Measurements from ENCODE around the gene SNRPB. TPM values are rescaled to one million over a fixed set of nuclear protein-coding genes. Genes with fewer than 3 reads are reported as not detected.

SNRPB gene
- total and polyA plus RNA-seq, 2 of the 13 experiments (the other 11 are each of a cell fraction or from before 2014, with no cell fraction given), result 473 to 844 TPM

DNA sequence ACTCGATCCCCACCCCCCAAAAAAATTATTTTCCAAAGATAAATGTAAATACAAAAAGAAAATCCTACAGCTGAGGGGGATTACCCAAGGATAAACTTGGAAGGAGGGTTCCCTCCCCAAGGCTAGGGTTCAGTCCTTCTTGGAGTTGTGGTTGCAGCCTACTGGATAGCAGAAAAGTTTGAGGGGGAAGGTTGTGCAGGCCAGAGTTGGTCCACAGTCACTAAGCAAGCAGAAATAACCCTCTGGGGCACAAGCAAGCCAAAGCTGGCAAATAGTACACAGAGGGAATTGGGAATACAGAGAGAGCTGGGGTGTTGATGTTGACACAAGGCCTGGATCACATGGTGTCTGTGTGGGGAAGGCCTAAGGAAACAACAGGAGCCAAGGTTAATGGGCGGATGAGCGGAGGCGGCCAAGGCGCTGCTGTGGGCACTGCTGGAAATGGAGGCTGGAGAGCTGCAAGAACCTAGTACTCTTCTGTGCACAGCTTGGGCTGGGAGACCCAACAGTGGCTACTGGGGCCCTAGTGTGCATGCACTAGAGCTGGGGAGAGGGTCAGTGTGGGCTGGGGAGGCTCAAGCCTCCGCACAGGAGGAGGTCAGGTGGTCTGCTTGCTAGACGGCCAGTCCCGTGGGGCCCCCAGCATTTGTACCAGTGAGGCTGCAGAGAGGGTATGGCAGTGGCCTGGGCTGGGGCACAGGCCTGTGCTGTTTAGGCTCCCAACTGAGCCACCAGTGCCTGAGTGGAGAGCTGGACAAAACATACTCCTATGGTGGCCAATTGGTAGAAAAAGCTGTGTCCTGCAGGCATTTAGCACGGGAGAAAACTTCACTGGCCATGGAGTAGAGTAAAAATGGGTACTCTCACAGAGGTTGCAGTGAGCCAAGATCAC, 5.5 kb upstream of the SNRPB start (continued):
- TF ChIP-seq ZNF331 (CRISPR knock-in tag; IDR thresholded peaks at IDR 0.05) (peak; percentile 94), RXRA (CRISPR knock-in tag; IDR thresholded peaks at IDR 0.05) (peak; percentile 80), ASH2L (IDR thresholded peaks at IDR 0.05; ENCODE audit: insufficient read length, low read depth, low read length) (no peak)
- TF ChIP-seq, protein P1, sequence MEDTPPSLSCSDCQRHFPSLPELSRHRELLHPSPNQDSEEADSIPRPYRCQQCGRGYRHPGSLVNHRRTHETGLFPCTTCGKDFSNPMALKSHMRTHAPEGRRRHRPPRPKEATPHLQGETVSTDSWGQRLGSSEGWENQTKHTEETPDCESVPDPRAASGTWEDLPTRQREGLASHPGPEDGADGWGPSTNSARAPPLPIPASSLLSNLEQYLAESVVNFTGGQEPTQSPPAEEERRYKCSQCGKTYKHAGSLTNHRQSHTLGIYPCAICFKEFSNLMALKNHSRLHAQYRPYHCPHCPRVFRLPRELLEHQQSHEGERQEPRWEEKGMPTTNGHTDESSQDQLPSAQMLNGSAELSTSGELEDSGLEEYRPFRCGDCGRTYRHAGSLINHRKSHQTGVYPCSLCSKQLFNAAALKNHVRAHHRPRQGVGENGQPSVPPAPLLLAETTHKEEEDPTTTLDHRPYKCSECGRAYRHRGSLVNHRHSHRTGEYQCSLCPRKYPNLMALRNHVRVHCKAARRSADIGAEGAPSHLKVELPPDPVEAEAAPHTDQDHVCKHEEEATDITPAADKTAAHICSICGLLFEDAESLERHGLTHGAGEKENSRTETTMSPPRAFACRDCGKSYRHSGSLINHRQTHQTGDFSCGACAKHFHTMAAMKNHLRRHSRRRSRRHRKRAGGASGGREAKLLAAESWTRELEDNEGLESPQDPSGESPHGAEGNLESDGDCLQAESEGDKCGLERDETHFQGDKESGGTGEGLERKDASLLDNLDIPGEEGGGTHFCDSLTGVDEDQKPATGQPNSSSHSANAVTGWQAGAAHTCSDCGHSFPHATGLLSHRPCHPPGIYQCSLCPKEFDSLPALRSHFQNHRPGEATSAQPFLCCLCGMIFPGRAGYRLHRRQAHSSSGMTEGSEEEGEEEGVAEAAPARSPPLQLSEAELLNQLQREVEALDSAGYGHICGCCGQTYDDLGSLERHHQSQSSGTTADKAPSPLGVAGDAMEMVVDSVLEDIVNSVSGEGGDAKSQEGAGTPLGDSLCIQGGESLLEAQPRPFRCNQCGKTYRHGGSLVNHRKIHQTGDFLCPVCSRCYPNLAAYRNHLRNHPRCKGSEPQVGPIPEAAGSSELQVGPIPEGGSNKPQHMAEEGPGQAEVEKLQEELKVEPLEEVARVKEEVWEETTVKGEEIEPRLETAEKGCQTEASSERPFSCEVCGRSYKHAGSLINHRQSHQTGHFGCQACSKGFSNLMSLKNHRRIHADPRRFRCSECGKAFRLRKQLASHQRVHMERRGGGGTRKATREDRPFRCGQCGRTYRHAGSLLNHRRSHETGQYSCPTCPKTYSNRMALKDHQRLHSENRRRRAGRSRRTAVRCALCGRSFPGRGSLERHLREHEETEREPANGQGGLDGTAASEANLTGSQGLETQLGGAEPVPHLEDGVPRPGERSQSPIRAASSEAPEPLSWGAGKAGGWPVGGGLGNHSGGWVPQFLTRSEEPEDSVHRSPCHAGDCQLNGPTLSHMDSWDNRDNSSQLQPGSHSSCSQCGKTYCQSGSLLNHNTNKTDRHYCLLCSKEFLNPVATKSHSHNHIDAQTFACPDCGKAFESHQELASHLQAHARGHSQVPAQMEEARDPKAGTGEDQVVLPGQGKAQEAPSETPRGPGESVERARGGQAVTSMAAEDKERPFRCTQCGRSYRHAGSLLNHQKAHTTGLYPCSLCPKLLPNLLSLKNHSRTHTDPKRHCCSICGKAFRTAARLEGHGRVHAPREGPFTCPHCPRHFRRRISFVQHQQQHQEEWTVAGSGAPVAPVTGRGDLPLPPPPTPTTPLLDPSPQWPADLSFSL (CRISPR knock-in tag; IDR thresholded peaks at IDR 0.05), result no peak
- TF ChIP-seq, protein P2, sequence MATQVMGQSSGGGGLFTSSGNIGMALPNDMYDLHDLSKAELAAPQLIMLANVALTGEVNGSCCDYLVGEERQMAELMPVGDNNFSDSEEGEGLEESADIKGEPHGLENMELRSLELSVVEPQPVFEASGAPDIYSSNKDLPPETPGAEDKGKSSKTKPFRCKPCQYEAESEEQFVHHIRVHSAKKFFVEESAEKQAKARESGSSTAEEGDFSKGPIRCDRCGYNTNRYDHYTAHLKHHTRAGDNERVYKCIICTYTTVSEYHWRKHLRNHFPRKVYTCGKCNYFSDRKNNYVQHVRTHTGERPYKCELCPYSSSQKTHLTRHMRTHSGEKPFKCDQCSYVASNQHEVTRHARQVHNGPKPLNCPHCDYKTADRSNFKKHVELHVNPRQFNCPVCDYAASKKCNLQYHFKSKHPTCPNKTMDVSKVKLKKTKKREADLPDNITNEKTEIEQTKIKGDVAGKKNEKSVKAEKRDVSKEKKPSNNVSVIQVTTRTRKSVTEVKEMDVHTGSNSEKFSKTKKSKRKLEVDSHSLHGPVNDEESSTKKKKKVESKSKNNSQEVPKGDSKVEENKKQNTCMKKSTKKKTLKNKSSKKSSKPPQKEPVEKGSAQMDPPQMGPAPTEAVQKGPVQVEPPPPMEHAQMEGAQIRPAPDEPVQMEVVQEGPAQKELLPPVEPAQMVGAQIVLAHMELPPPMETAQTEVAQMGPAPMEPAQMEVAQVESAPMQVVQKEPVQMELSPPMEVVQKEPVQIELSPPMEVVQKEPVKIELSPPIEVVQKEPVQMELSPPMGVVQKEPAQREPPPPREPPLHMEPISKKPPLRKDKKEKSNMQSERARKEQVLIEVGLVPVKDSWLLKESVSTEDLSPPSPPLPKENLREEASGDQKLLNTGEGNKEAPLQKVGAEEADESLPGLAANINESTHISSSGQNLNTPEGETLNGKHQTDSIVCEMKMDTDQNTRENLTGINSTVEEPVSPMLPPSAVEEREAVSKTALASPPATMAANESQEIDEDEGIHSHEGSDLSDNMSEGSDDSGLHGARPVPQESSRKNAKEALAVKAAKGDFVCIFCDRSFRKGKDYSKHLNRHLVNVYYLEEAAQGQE (IDR thresholded peaks at IDR 0.05; ENCODE audit: borderline replicate concordance in 1 of 2, low read depth in 1 of 2, low read length in 2 of 2), result no peak
- TF ChIP-seq, protein P3, sequence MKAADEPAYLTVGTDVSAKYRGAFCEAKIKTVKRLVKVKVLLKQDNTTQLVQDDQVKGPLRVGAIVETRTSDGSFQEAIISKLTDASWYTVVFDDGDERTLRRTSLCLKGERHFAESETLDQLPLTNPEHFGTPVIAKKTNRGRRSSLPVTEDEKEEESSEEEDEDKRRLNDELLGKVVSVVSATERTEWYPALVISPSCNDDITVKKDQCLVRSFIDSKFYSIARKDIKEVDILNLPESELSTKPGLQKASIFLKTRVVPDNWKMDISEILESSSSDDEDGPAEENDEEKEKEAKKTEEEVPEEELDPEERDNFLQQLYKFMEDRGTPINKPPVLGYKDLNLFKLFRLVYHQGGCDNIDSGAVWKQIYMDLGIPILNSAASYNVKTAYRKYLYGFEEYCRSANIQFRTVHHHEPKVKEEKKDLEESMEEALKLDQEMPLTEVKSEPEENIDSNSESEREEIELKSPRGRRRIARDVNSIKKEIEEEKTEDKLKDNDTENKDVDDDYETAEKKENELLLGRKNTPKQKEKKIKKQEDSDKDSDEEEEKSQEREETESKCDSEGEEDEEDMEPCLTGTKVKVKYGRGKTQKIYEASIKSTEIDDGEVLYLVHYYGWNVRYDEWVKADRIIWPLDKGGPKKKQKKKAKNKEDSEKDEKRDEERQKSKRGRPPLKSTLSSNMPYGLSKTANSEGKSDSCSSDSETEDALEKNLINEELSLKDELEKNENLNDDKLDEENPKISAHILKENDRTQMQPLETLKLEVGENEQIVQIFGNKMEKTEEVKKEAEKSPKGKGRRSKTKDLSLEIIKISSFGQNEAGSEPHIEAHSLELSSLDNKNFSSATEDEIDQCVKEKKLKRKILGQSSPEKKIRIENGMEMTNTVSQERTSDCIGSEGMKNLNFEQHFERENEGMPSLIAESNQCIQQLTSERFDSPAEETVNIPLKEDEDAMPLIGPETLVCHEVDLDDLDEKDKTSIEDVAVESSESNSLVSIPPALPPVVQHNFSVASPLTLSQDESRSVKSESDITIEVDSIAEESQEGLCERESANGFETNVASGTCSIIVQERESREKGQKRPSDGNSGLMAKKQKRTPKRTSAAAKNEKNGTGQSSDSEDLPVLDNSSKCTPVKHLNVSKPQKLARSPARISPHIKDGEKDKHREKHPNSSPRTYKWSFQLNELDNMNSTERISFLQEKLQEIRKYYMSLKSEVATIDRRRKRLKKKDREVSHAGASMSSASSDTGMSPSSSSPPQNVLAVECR (CRISPR knock-in tag; IDR thresholded peaks at IDR 0.05; ENCODE audit: borderline replicate concordance), result peak; percentile 85
- TF ChIP-seq, protein P4, sequence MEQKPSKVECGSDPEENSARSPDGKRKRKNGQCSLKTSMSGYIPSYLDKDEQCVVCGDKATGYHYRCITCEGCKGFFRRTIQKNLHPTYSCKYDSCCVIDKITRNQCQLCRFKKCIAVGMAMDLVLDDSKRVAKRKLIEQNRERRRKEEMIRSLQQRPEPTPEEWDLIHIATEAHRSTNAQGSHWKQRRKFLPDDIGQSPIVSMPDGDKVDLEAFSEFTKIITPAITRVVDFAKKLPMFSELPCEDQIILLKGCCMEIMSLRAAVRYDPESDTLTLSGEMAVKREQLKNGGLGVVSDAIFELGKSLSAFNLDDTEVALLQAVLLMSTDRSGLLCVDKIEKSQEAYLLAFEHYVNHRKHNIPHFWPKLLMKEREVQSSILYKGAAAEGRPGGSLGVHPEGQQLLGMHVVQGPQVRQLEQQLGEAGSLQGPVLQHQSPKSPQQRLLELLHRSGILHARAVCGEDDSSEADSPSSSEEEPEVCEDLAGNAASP (CRISPR knock-in tag; IDR thresholded peaks at IDR 0.05; ENCODE audit: borderline replicate concordance), result peak; percentile 70
